Liver (tissue), 9 donors: ENCODE data around the gene LRRC63. TPM values are rescaled to one million over a fixed set of nuclear protein-coding genes. Genes with fewer than 3 reads are reported as not detected.

ENCODE experiments used
- DNase-seq: peaks from one replicate; pipeline ENCODE4 v3.0.0-alpha.2; 2017; ENCODE audit warnings: low spot score
- H3K27ac ChIP-seq, 2 donors: one replicate each; pipeline ENCODE4 v1.7.0; 2013; ENCODE audit warnings: inconsistent platforms in 2 of 2, low read length in 2 of 2, control low read depth in 1 of 2, low read depth in 1 of 2, mild to moderate bottlenecking in 1 of 2
- H3K27me3 ChIP-seq, 4 donors: one replicate each; pipeline versions ENCODE4 v1.6.1 to v1.7.0; 2013; ENCODE audit warnings: low read length in 3 of 4, inconsistent platforms in 1 of 4, mild to moderate bottlenecking in 1 of 4, moderate library complexity in 1 of 4; ENCODE audit not compliant: control insufficient read depth in 4 of 4, insufficient read depth in 4 of 4
- H3K36me3 ChIP-seq, 4 donors: one replicate each; pipeline versions ENCODE4 v1.6.1 to v1.7.0; 2013; ENCODE audit warnings: low read length in 3 of 4, mild to moderate bottlenecking in 3 of 4, low read depth in 1 of 4, moderate library complexity in 1 of 4; ENCODE audit not compliant: control insufficient read depth in 4 of 4, insufficient read depth in 3 of 4
- H3K4me1 ChIP-seq, 4 donors: one replicate each; pipeline versions ENCODE4 v1.6.1 to v1.7.0; 2013; ENCODE audit warnings: low read length in 3 of 4, mild to moderate bottlenecking in 3 of 4, moderate library complexity in 1 of 4; ENCODE audit not compliant: control insufficient read depth in 4 of 4, insufficient read depth in 4 of 4
- H3K4me3 ChIP-seq, 3 donors: one replicate each; pipeline versions ENCODE4 v1.6.1 to v1.7.0; 2013; ENCODE audit warnings: low read length in 3 of 3, control low read depth in 1 of 3, low read depth in 1 of 3, mild to moderate bottlenecking in 1 of 3
- H3K9ac ChIP-seq, 2 donors: one replicate each; pipeline ENCODE4 v1.7.0; 2013; ENCODE audit warnings: low read length in 2 of 2, mild to moderate bottlenecking in 2 of 2, moderate library complexity in 2 of 2, control low read depth in 1 of 2, low read depth in 1 of 2
- H3K9me3 ChIP-seq, 4 donors: one replicate each; pipeline versions ENCODE4 v1.6.1 to v1.7.0; 2013; ENCODE audit warnings: low read length in 3 of 4; ENCODE audit not compliant: control insufficient read depth in 4 of 4
- ATF3 ChIP-seq: IDR thresholded peaks from 2 replicates; pipeline ENCODE4 v1.6.1; 2016; ENCODE audit warnings: antibody characterized with exemption
- CTCF ChIP-seq: fragments of 150-350 bp; IDR thresholded peaks from 2 replicates; pipeline ENCODE4 v1.5.1; 2017; ENCODE audit warnings: improper control_type of control experiment, low read depth, low read length; ENCODE audit not compliant: missing input control
- EGR1 ChIP-seq, 2 donors: IDR thresholded peaks; 2 replicates each; pipeline ENCODE4 v1.6.1; 2016 to 2018; ENCODE audit warnings: antibody characterized with exemption in 2 of 2, low read depth in 2 of 2
- FOXA1 ChIP-seq: IDR thresholded peaks from 2 replicates; pipeline ENCODE4 v1.6.1; 2016; ENCODE audit warnings: antibody characterized with exemption
- FOXA2 ChIP-seq: IDR thresholded peaks from 2 replicates; pipeline ENCODE4 v1.6.1; 2016; ENCODE audit warnings: antibody characterized with exemption
- HNF4A ChIP-seq, 2 donors: conservative IDR thresholded peaks; 2 replicates each; pipeline ENCODE4 v1.6.1; 2016; ENCODE audit warnings: antibody characterized with exemption in 2 of 2, mild to moderate bottlenecking in 2 of 2
- HNF4G ChIP-seq: IDR thresholded peaks from 2 replicates; pipeline ENCODE4 v1.6.1; 2016; ENCODE audit warnings: antibody characterized with exemption
- JUND ChIP-seq, 2 donors: IDR thresholded peaks; 2 replicates each; pipeline ENCODE4 v1.6.1; 2016; ENCODE audit warnings: antibody characterized with exemption in 2 of 2
- MAX ChIP-seq: IDR thresholded peaks from 2 replicates; pipeline ENCODE4 v1.6.1; 2016; ENCODE audit warnings: antibody characterized with exemption
- NR2F2 ChIP-seq: IDR thresholded peaks from 2 replicates; pipeline ENCODE4 v1.6.1; 2016; ENCODE audit warnings: antibody characterized with exemption
- REST ChIP-seq: IDR thresholded peaks from 2 replicates; pipeline ENCODE4 v1.6.1; 2016; ENCODE audit warnings: antibody characterized with exemption, mild to moderate bottlenecking
- RXRA ChIP-seq, 2 donors: IDR thresholded peaks; 2 replicates each; pipeline ENCODE4 v1.6.1; 2017 to 2018; ENCODE audit warnings: antibody characterized with exemption in 2 of 2, mild to moderate bottlenecking in 1 of 2
- TAF1 ChIP-seq: conservative IDR thresholded peaks from 2 replicates; pipeline ENCODE4 v1.6.1; 2016; ENCODE audit warnings: antibody characterized with exemption, mild to moderate bottlenecking
- YY1 ChIP-seq: IDR thresholded peaks from 2 replicates; pipeline ENCODE4 v1.6.1; 2016; ENCODE audit warnings: antibody characterized with exemption, mild to moderate bottlenecking
- ZBTB33 ChIP-seq: IDR thresholded peaks from 2 replicates; pipeline ENCODE4 v1.6.1; 2016; ENCODE audit warnings: antibody characterized with exemption
- WGBS: extraction: QIAGEN DNeasy Blood & Tissue Kit; methylation state at CpG from one replicate; pipeline ENCODE4 v1.1.7; 2013; 5-methylcytosine and 5-hydroxymethylcytosine counted together
- polyA plus RNA-seq, 2 donors: library from polyadenylated mRNA; stranded (reverse) in 1 of 2; unstranded in 1 of 2; fragments of 200-250 nt in 1 of 2; fragments of >200 nt in 1 of 2; fragmentation: Nextera tagmentation in 1 of 2; extraction: Ambion mirVana in 1 of 2; gene quantifications; one replicate each; pipeline versions ENCODE4 v1.2.1 to v1.2.3, GENCODE V29; 2013 to 2015
- total RNA-seq, 2 donors: library from RNA; depleted of rRNA; stranded (reverse); fragments of >200 nt; gene quantifications; one replicate each; pipeline ENCODE4 v1.2.3, GENCODE V29; 2014
- donor health status: healthy.
- donor health status: healthy.
- donor health status: healthy.
- donor health status: healthy.
- donor health status: healthy.

The LRRC63 gene
- total and polyA plus RNA-seq, 4 donors, result 0.03 to 0.84 (median 0.09) TPM

- no peak overlapping the region for H3K4me3 ChIP-seq
- H3K9ac ChIP-seq, result no peak overlapping the region
- H3K9me3 ChIP-seq, result no peaks in the 10 kb centered on the region
- TF ChIP-seq NR2F2 (peak; percentile 88), MAX (no peak)
- 58% methylated on average over 3 of the region's 3 CpGs for whole genome bisulfite sequencing
- no peaks in the 10 kb centered on the region for H3K36me3 ChIP-seq
- peaks cover 0 to 6% (median 1%) of the 10 kb centered on the region in 4 donors for H3K4me1 ChIP-seq
- DNase-seq, result no peak
- no peak overlapping the region for H3K27ac ChIP-seq
- H3K27me3 ChIP-seq, result no peaks in the 10 kb centered on the region
These were observed 41.0 kb upstream of the LRRC63 start for GRCh38 chr13:46170687-46171086.

GRCh38 chr13:46171217-46171616 is 40.5 kb upstream of the LRRC63 start:
- no peak for DNase-seq
- no peaks in the 10 kb centered on the region for H3K9me3 ChIP-seq
- H3K4me3 ChIP-seq, result no peak overlapping the region
- H3K9ac ChIP-seq, result no peak overlapping the region
- no peaks in the 10 kb centered on the region for H3K27me3 ChIP-seq
- peaks cover 0 to 6% (median 1%) of the 10 kb centered on the region in 4 donors for H3K4me1 ChIP-seq
- no peaks in the 10 kb centered on the region for H3K36me3 ChIP-seq
- WGBS, result 64% methylated on average over 4 of the region's 4 CpGs
- TF ChIP-seq JUND (IDR thresholded peaks at IDR 0.05) (no peak), MAX (no peak), ATF3 (no peak)
- H3K27ac ChIP-seq, result no peak overlapping the region

- Histone ChIP-seq H3K36me3 (no peaks in the 10 kb centered on the region), H3K4me3 (no peak overlapping the region), H3K27me3 (no peaks in the 10 kb centered on the region), H3K9me3 (no peaks in the 10 kb centered on the region), H3K4me1 (peaks cover 0 to 6% (median 1%) of the 10 kb centered on the region in 4 donors), H3K27ac (no peak overlapping the region), H3K9ac (no peak overlapping the region)
- 86% methylated on average over 7 of the region's 7 CpGs for WGBS
- DNase-seq, result no peak
- TF ChIP-seq JUND (IDR thresholded peaks at IDR 0.05), result no peak
- no peak for TF ChIP-seq FOXA1
- TF ChIP-seq EGR1 (IDR thresholded peaks at IDR 0.05; ENCODE audit: low read depth in 2 of 2), result no peak
- TF ChIP-seq ATF3, result no peak
- TF ChIP-seq HNF4G, result no peak
- no peak for TF ChIP-seq CTCF
- no peak for TF ChIP-seq HNF4A (conservative IDR thresholded peaks at IDR 0.05)
- TF ChIP-seq ZBTB33, result no peak
- no peak for TF ChIP-seq MAX
- TF ChIP-seq REST, result no peak
- no peak for TF ChIP-seq YY1
- TF ChIP-seq RXRA (IDR thresholded peaks at IDR 0.05), result no peak
- TF ChIP-seq FOXA2, result no peak
- no peak for TF ChIP-seq TAF1
These were observed 40.0 kb upstream of the LRRC63 start for GRCh38 chr13:46171739-46172138.
